ENCODE measurements around the gene SCN5A.

GRCh38 chr3:38645601-38646000 lies 3.9 kb downstream of the SCN5A start:
- TF ChIP-seq CTCF (IDR thresholded peaks at IDR 0.05): no peak
- TF ChIP-seq SIN3A (IDR thresholded peaks at IDR 0.05; ENCODE audit: borderline replicate concordance, insufficient read depth, low read depth, low read length): no peak
- TF ChIP-seq, protein P1, sequence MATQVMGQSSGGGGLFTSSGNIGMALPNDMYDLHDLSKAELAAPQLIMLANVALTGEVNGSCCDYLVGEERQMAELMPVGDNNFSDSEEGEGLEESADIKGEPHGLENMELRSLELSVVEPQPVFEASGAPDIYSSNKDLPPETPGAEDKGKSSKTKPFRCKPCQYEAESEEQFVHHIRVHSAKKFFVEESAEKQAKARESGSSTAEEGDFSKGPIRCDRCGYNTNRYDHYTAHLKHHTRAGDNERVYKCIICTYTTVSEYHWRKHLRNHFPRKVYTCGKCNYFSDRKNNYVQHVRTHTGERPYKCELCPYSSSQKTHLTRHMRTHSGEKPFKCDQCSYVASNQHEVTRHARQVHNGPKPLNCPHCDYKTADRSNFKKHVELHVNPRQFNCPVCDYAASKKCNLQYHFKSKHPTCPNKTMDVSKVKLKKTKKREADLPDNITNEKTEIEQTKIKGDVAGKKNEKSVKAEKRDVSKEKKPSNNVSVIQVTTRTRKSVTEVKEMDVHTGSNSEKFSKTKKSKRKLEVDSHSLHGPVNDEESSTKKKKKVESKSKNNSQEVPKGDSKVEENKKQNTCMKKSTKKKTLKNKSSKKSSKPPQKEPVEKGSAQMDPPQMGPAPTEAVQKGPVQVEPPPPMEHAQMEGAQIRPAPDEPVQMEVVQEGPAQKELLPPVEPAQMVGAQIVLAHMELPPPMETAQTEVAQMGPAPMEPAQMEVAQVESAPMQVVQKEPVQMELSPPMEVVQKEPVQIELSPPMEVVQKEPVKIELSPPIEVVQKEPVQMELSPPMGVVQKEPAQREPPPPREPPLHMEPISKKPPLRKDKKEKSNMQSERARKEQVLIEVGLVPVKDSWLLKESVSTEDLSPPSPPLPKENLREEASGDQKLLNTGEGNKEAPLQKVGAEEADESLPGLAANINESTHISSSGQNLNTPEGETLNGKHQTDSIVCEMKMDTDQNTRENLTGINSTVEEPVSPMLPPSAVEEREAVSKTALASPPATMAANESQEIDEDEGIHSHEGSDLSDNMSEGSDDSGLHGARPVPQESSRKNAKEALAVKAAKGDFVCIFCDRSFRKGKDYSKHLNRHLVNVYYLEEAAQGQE (IDR thresholded peaks at IDR 0.05; ENCODE audit: insufficient read depth in 1 of 2, low read depth in 2 of 2, low read length in 1 of 2): no peak
- TF ChIP-seq POLR2AphosphoS5 (IDR thresholded peaks at IDR 0.05; ENCODE audit: low read depth, low read length): no peak

Data from Panc1 (cell line).